ENCODE measurements around the gene TTC21B. TPM values are rescaled to one million over a fixed set of nuclear protein-coding genes. Genes with fewer than 3 reads are reported as not detected.
"Not testable (repeated sequence)": the region's sequence is repeated elsewhere in the genome, so short reads cannot be mapped to it uniquely, and the experiment has no call there.

The TTC21B gene
- total and polyA plus RNA-seq, 2 of the 8 experiments (the other 6 are each of a cell fraction or from before 2014, with no cell fraction given): 6.9 to 20.8 TPM

DNA sequence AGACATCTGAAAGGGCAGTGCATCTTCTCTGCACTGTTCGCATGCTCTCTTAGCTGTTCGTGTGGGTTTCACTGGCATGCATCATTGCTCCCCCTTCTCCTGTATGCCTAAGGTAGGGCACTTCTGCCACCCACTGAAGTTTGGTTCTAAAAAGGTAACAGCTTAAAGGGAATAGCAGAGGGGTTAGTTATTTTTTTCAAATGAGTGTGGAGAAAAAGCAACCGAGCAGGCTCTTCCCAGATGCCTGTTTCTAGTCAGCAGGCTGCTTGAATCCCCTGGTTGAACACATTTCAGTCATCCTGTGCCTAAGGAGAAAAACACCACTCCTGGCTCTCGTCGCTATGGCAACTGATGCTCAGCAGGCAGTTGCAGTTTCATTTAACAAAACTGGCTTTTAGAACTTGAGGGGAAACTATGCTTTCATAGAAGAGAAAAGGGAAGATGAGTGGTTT is 89.7 kb downstream of the TTC21B start (continued):
- TF ChIP-seq USF2 (IDR thresholded peaks at IDR 0.05; ENCODE audit: low read length) (no peak), ZNF274 (IDR thresholded peaks at IDR 0.05; ENCODE audit: borderline replicate concordance, extremely low read depth, low read length) (no peak), BRCA1 (IDR thresholded peaks at IDR 0.05; ENCODE audit: low read depth, low read length) (no peak), POLR2AphosphoS5 (IDR thresholded peaks at IDR 0.05; ENCODE audit: low read depth, low read length) (no peak), SIX5 (IDR thresholded peaks at IDR 0.05; ENCODE audit: low read depth, low read length) (no peak), POLR2A (IDR thresholded peaks at IDR 0.05; ENCODE audit: control extremely low read depth in 1 of 2, low read depth in 2 of 2, low read length in 2 of 2) (no peak)

DNA sequence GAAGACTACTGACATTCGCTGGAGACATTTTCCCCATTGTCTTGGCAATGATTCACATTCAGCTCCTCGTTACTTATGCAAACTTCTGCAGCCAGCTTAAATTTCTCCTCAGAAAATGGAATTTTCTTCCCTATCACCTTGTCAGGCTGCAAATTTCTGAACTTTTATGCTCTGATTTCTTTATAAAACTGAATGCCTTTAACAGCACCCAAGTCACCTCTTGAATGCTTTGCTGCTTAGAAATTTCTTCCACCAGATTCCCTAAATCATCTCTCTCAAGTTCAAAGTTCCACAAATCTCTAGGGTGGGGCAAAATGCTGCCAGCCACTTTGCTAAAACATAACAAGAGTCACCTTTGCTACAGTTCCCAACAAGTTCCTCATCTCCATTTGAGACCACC is 92.5 kb downstream of the TTC21B start:
- WGBS, 2 experiments (ENCODE audit: extremely low coverage in 1 of 2, insufficient coverage in 1 of 2, insufficient read length in 1 of 2, insufficient replicate concordance in 2 of 2, low coverage in 1 of 2, low lambda C conversion rate in 2 of 2, missing lambda C conversion rate in 1 of 2): 87% methylated on average over 2 of the region's 2 CpGs; no CpG with 5 or more reads in 1 of the 2 experiments
- CTCF ChIA-PET (ENCODE audit: partially characterized antibody): interaction anchor here (1.0 to 1.3 kb wide), 2 partner anchors 15 to 163 kb away, joined by 3 to 5 read pairs; no protein-coding TSS in a partner anchor
- not testable (repeated sequence) for H3K36me3 ChIP-seq (ENCODE audit: control insufficient read depth in 2 of 4, insufficient read depth in 4 of 4, low read length in 3 of 4)

More for the DNA sequence above, 92.5 kb downstream of the TTC21B start:
- H2BK20ac ChIP-seq (ENCODE audit: low read length); H3K14ac ChIP-seq (ENCODE audit: insufficient read length); H3K9ac ChIP-seq (replicated peaks in 1 of 4; ENCODE audit: extremely low read depth in 1 of 4, low read depth in 3 of 4, low read length in 3 of 4); H2BK15ac ChIP-seq (ENCODE audit: low read length); H3K4me2 ChIP-seq (ENCODE audit: insufficient read depth in 1 of 2, low read depth in 2 of 2, low read length in 2 of 2); H2AK5ac ChIP-seq (ENCODE audit: low read depth, low read length); DNase-seq (ENCODE audit: low read depth in 1 of 2, low spot score in 2 of 2); H3K4me3 ChIP-seq (ENCODE audit: extremely low read depth in 1 of 4, insufficient read depth in 2 of 4, low read depth in 3 of 4, low read length in 4 of 4); H4K5ac ChIP-seq (ENCODE audit: insufficient read length, low read depth, low read length); H3K79me1 ChIP-seq (ENCODE audit: low read depth, low read length); H2BK12ac ChIP-seq (ENCODE audit: low read depth, low read length); H2BK5ac ChIP-seq (ENCODE audit: low read depth, low read length); H3K27ac ChIP-seq (ENCODE audit: low read depth, low read length); FAIRE-seq; H3K4ac ChIP-seq (replicated peaks; ENCODE audit: insufficient read length, low read depth, low read length); H3K56ac ChIP-seq (replicated peaks; ENCODE audit: insufficient read length, low read depth, low read length); H4K8ac ChIP-seq (ENCODE audit: extremely low read depth, insufficient read depth, low read length); H3K27me3 ChIP-seq (replicated peaks in 1 of 4; ENCODE audit: control insufficient read depth in 3 of 4, extremely low read depth in 1 of 4, insufficient read depth in 3 of 4, low read length in 3 of 4); H4K91ac ChIP-seq (replicated peaks; ENCODE audit: insufficient read length, low read length); H3K4me1 ChIP-seq (replicated peaks in 1 of 4; ENCODE audit: control insufficient read depth in 3 of 4, insufficient read depth in 4 of 4, low read length in 3 of 4); H4K20me1 ChIP-seq (replicated peaks in 1 of 2; ENCODE audit: control insufficient read depth in 1 of 2, insufficient read depth in 2 of 2, low read length in 2 of 2); H3K23ac ChIP-seq (ENCODE audit: insufficient read length); H2AFZ ChIP-seq (ENCODE audit: low read length); H3K79me2 ChIP-seq (ENCODE audit: control insufficient read depth in 1 of 2, insufficient read depth in 2 of 2, low read length in 2 of 2); H2BK120ac ChIP-seq (replicated peaks; ENCODE audit: low read depth, low read length); H3K23me2 ChIP-seq (ENCODE audit: low read depth, low read length); H3K18ac ChIP-seq (ENCODE audit: extremely low read depth, low read length): not testable (repeated sequence)
- peaks cover 10 to 13% of the 10 kb centered on the region in 2 experiments for H3K9me3 ChIP-seq (ENCODE audit: insufficient read depth in 2 of 2, low read depth in 1 of 2, low read length in 1 of 2)
- POLR2A ChIA-PET (ENCODE audit: partially characterized antibody): interaction anchor here (1.1 kb wide), 1 partner anchor 21 kb away, joined by 3 read pairs; no protein-coding TSS in a partner anchor
